IMR-90 (cell line): ENCODE data around the gene GRB10. TPM values are rescaled to one million over a fixed set of nuclear protein-coding genes. Genes with fewer than 3 reads are reported as not detected.

ENCODE experiments used
- ATAC-seq: fragments of 200-7000 bp; cut with Tn5 transposase; 2 replicates; pipeline ENCODE4 v1.9.1; 2020; ENCODE audit warnings: low read depth, mild to moderate bottlenecking, moderate library complexity
- BruUV-seq: library from RNA; stranded (reverse); fragments of 400-500 nt; replicated peaks from 2 replicates; lab custom pipeline; 2021; lab: Mats Ljungman, UMichigan
- CTCF ChIA-PET: fragments of 300-600 bp; formaldehyde crosslinking; extraction: SDS; loops from one replicate; lab custom pipeline; 2021; ENCODE audit warnings: antibody characterized with exemption; lab: Yijun Ruan, JAX
- POLR2A ChIA-PET: fragments of 300-600 bp; sonication (Branson Sonifier 250); formaldehyde crosslinking; loops from one replicate; lab custom pipeline; 2022; ENCODE audit warnings: antibody characterized with exemption; ENCODE audit not compliant: unreplicated experiment; lab: Charles Lee
- DNase-seq: peaks from one replicate; pipeline ENCODE4 v3.0.0; 2013
- H2AFZ ChIP-seq: replicated peaks from 2 replicates; pipeline ENCODE3; 2013; ENCODE audit warnings: low read length, mild to moderate bottlenecking; ENCODE audit not compliant: poor library complexity
- H2AK5ac ChIP-seq: 2 replicates; pipeline ENCODE4 v1.6.1; 2013; ENCODE audit warnings: low read depth, low read length, inconsistent platforms
- H2AK9ac ChIP-seq: replicated peaks from 2 replicates; pipeline ENCODE3; 2013; ENCODE audit warnings: mild to moderate bottlenecking, low read depth, low read length, moderate library complexity; ENCODE audit not compliant: poor library complexity
- H2BK120ac ChIP-seq: 2 replicates; pipeline ENCODE4 v1.6.1; 2013; ENCODE audit warnings: low read depth, low read length, inconsistent platforms
- H2BK15ac ChIP-seq: 3 replicates; pipeline ENCODE4 v1.6.1; 2013; ENCODE audit warnings: low read depth, low read length, inconsistent platforms
- H2BK20ac ChIP-seq: 2 replicates; pipeline ENCODE4 v1.6.1; 2013; ENCODE audit warnings: low read depth, mild to moderate bottlenecking, inconsistent platforms, low read length, moderate library complexity
- H2BK5ac ChIP-seq: 2 replicates; pipeline ENCODE4 v1.6.1; 2013; ENCODE audit warnings: mild to moderate bottlenecking, low read depth, low read length, inconsistent platforms; ENCODE audit not compliant: poor library complexity, severe bottlenecking
- H3K14ac ChIP-seq: replicated peaks from 2 replicates; pipeline ENCODE4 v1.6.1; 2013; ENCODE audit warnings: low read depth, low read length, inconsistent platforms
- H3K18ac ChIP-seq: 2 replicates; pipeline ENCODE4 v1.6.1; 2013; ENCODE audit warnings: low read depth, low read length, control low read depth
- H3K23ac ChIP-seq: 2 replicates; pipeline ENCODE4 v1.6.1; 2013; ENCODE audit warnings: low read depth, low read length, inconsistent platforms
- H3K27ac ChIP-seq: 2 replicates; pipeline ENCODE4 v1.5.1; 2013; ENCODE audit warnings: mild to moderate bottlenecking, control low read depth, low read length; ENCODE audit not compliant: insufficient read depth
- H3K27me3 ChIP-seq: 2 replicates; pipeline ENCODE4 v1.6.1; 2013; ENCODE audit warnings: low read length; ENCODE audit not compliant: control insufficient read depth, insufficient read depth
- H3K36me3 ChIP-seq: 2 replicates; pipeline ENCODE4 v1.6.1; 2013; ENCODE audit warnings: low read length, mixed read lengths; ENCODE audit not compliant: control insufficient read depth, insufficient read depth
- H3K4ac ChIP-seq: 2 replicates; pipeline ENCODE4 v1.6.1; 2013; ENCODE audit warnings: low read depth, low read length, inconsistent platforms
- H3K4me1 ChIP-seq: 2 replicates; pipeline ENCODE4 v1.6.1; 2013; ENCODE audit warnings: low read length, mixed read lengths; ENCODE audit not compliant: control insufficient read depth, insufficient read depth
- H3K4me2 ChIP-seq: 2 replicates; pipeline ENCODE4 v1.6.1; 2013; ENCODE audit warnings: low read depth, mild to moderate bottlenecking, control low read depth, low read length, moderate library complexity
- H3K4me3 ChIP-seq: 2 replicates; pipeline ENCODE4 v1.5.1; 2013; ENCODE audit warnings: low read depth, mild to moderate bottlenecking, control low read depth, low read length, moderate library complexity; ENCODE audit not compliant: insufficient read depth
- H3K56ac ChIP-seq: 2 replicates; pipeline ENCODE4 v1.6.1; 2013; ENCODE audit warnings: low read length, inconsistent platforms; ENCODE audit not compliant: insufficient read depth; ENCODE audit errors: extremely low read depth
- H3K79me1 ChIP-seq, 2 experiments: 2 replicates each; pipeline ENCODE4 v1.6.1; 2013; ENCODE audit warnings: low read length in 2 of 2, inconsistent platforms in 1 of 2, low read depth in 1 of 2
- H3K9ac ChIP-seq: 2 replicates; pipeline ENCODE4 v1.6.1; 2013; ENCODE audit warnings: low read depth, low read length, control low read depth
- H3K9me1 ChIP-seq: 2 replicates; pipeline ENCODE4 v1.6.1; 2013; ENCODE audit warnings: low read length, inconsistent platforms; ENCODE audit not compliant: insufficient read depth
- H3K9me3 ChIP-seq: 2 replicates; pipeline ENCODE4 v1.6.1; 2013; ENCODE audit warnings: low read length; ENCODE audit not compliant: control insufficient read depth, insufficient read depth
- H4K20me1 ChIP-seq: 2 replicates; pipeline ENCODE4 v1.6.1; 2013; ENCODE audit warnings: low read length, inconsistent platforms; ENCODE audit not compliant: insufficient read depth
- H4K5ac ChIP-seq: 2 replicates; pipeline ENCODE4 v1.6.1; 2013; ENCODE audit warnings: mild to moderate bottlenecking, low read depth, low read length, control low read depth
- H4K8ac ChIP-seq, 2 experiments: 2 replicates each; pipeline ENCODE4 v1.6.1; 2013; ENCODE audit warnings: low read depth in 2 of 2, low read length in 2 of 2, control low read depth in 1 of 2, inconsistent platforms in 1 of 2
- H4K91ac ChIP-seq: 2 replicates; pipeline ENCODE4 v1.6.1; 2013; ENCODE audit warnings: low read depth, low read length, inconsistent platforms; ENCODE audit not compliant: insufficient read depth
- BHLHE40 ChIP-seq: fragments of 150-350 bp; IDR thresholded peaks from 2 replicates; pipeline ENCODE4 v1.6.1; 2016; ENCODE audit warnings: mild to moderate bottlenecking, low read depth, low read length
- CEBPB ChIP-seq: IDR thresholded peaks from 2 replicates; pipeline ENCODE4 v1.6.1; 2012; ENCODE audit warnings: low read depth, low read length, improper control_type of control experiment
- CHD1 ChIP-seq: IDR thresholded peaks from 2 replicates; pipeline ENCODE4 v1.6.1; 2012; ENCODE audit warnings: low read depth, low read length, improper control_type of control experiment
- CTCF ChIP-seq: conservative IDR thresholded peaks from 2 replicates; pipeline ENCODE4 v1.5.1; 2012; ENCODE audit warnings: mild to moderate bottlenecking, low read depth, low read length, improper control_type of control experiment
- ELK1 ChIP-seq: fragments of 150-350 bp; IDR thresholded peaks from 2 replicates; pipeline ENCODE4 v1.6.1; 2016; ENCODE audit warnings: low read depth, mild to moderate bottlenecking, low read length, moderate library complexity, borderline replicate concordance
- FOS ChIP-seq: fragments of 150-350 bp; IDR thresholded peaks from 2 replicates; pipeline ENCODE4 v1.6.1; 2016; ENCODE audit warnings: low read depth, low read length
- MAFK ChIP-seq: IDR thresholded peaks from 2 replicates; pipeline ENCODE4 v1.6.1; 2012; ENCODE audit warnings: low read depth, low read length, improper control_type of control experiment
- MAZ ChIP-seq: IDR thresholded peaks from 2 replicates; pipeline ENCODE4 v1.6.1; 2012; ENCODE audit warnings: low read depth, mild to moderate bottlenecking, low read length, improper control_type of control experiment, moderate library complexity, borderline replicate concordance
- MXI1 ChIP-seq: IDR thresholded peaks from 2 replicates; pipeline ENCODE4 v1.6.1; 2012; ENCODE audit warnings: low read depth, mild to moderate bottlenecking, low read length, moderate library complexity, borderline replicate concordance
- NFE2L2 ChIP-seq: fragments of 150-350 bp; IDR thresholded peaks from 2 replicates; pipeline ENCODE4 v1.6.1; 2016; ENCODE audit warnings: low read depth, mild to moderate bottlenecking, low read length
- POLR2A ChIP-seq: IDR thresholded peaks from 2 replicates; pipeline ENCODE4 v1.6.1; 2012; ENCODE audit warnings: mild to moderate bottlenecking, low read depth, low read length
- RAD21 ChIP-seq: IDR thresholded peaks from 2 replicates; pipeline ENCODE4 v1.6.1; 2012; ENCODE audit warnings: low read length, improper control_type of control experiment
- RCOR1 ChIP-seq: IDR thresholded peaks from 2 replicates; pipeline ENCODE4 v1.6.1; 2012; ENCODE audit warnings: mild to moderate bottlenecking, low read length, improper control_type of control experiment; ENCODE audit not compliant: insufficient replicate concordance
- RFX5 ChIP-seq: IDR thresholded peaks from 2 replicates; pipeline ENCODE4 v1.8.0; 2012; ENCODE audit warnings: low read depth, mild to moderate bottlenecking, low read length, moderate library complexity
- SMC3 ChIP-seq: fragments of 150-350 bp; IDR thresholded peaks from 2 replicates; pipeline ENCODE4 v1.6.1; 2016; ENCODE audit warnings: low read depth, mild to moderate bottlenecking, antibody characterized with exemption, low read length, moderate library complexity
- WGBS, 2 experiments: methylation state at CpG; one replicate each; pipeline versions ENCODE4 v1.1.5 to v1.1.7; 2013; ENCODE audit warnings: missing lambda C conversion rate in 2 of 2; ENCODE audit not compliant: insufficient read length in 1 of 2; ENCODE audit errors: extremely low coverage in 2 of 2; 5-methylcytosine and 5-hydroxymethylcytosine counted together
- dilution Hi-C: fragments of 300-500 bp; cut with HindIII; formaldehyde crosslinking; loops from one replicate; pipeline ENCODE4 v1.14.3; 2018; ENCODE audit warnings: low sequenced_read_pairs; ENCODE audit not compliant: unreplicated experiment
- in situ Hi-C: fragments of 300-500 bp; cut with MboI; formaldehyde crosslinking; loops from 3 replicates; pipeline ENCODE4 v1.14.3; 2019; ENCODE audit warnings: low sequenced_read_pairs, inconsistent platforms, mixed read lengths
- intact Hi-C: fragments of 100-400 bp; cut with micrococcal nuclease; formaldehyde crosslinking; loops from 2 replicates; pipeline ENCODE4 v1.10.0; 2022
- polyA plus RNA-seq, 3 experiments: library from polyadenylated mRNA; depleted of rRNA; stranded (reverse); fragments of >200 nt; gene quantifications; 2 replicates each; pipeline ENCODE4 v1.2.3, GENCODE V29; 2012; ENCODE audit warnings: low replicate concordance in 1 of 3
- total RNA-seq: library from RNA; depleted of rRNA; stranded (reverse); fragments of >200 nt; gene quantifications from 2 replicates; pipeline ENCODE4 v1.2.3, GENCODE V29; 2012
- TF ChIP-seq, protein P1 (sequence below): fragments of 150-350 bp; IDR thresholded peaks from 2 replicates; pipeline ENCODE4 v1.6.1; 2017; ENCODE audit warnings: mild to moderate bottlenecking, antibody characterized with exemption, low read length, low read depth

Gene GRB10
- total and polyA plus RNA-seq, 2 of the 4 experiments (the other 2 are of a cell fraction) = 6.3 to 15.1 TPM

DNA sequence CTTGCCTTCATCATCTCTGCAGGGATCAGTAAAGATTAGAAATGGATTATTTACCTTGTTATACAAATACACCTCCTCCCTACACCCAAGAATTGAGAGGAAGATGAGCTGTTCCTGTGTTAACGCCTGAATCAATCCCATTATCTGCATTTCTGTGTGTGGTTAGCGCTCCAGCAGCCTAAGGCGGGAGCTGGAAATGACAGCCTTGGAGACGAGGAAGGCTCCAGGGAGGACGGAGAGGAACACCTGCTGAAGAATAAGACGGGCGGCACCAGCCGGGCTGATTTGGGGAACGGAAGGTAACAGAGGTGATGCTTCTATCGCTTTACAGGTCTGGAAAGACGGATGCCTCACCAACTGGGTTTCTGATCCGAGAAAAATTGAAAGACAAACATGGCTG lies 183.3 kb downstream of the GRB10 start:
- DNase-seq = no peak
- no peak overlapping the region for H2AK9ac ChIP-seq
- H3K4ac ChIP-seq = no peak overlapping the region
- H3K56ac ChIP-seq = no peak overlapping the region
- H3K23ac ChIP-seq = no peak overlapping the region
- no peak overlapping the region for H4K8ac ChIP-seq
- in situ Hi-C loops = no loop called here
- no peak overlapping the region for H3K4me3 ChIP-seq
- H4K91ac ChIP-seq = no peak overlapping the region
- no peak overlapping the region for H2BK5ac ChIP-seq
- H2BK20ac ChIP-seq = no peak overlapping the region
- H3K9me3 ChIP-seq = no peaks in the 10 kb centered on the region
- peaks cover 2% of the 10 kb centered on the region; the same call in 1 of the 2 replicates for H3K9me1 ChIP-seq
- BruUV-seq = no TSS peak
- H3K9ac ChIP-seq = no peak overlapping the region
- no peak overlapping the region for H4K5ac ChIP-seq
- intact Hi-C loops = no loop called here
- no peak overlapping the region for H2AK5ac ChIP-seq
- no peak overlapping the region for H3K18ac ChIP-seq
- WGBS, 2 experiments = 92% methylated on average over 7 of the region's 12 CpGs; no CpG with 5 or more reads in 1 of the 2 experiments
- TF ChIP-seq MAFK (no peak), CEBPB (no peak), FOS (no peak), CHD1 (no peak), POLR2A (no peak), BHLHE40 (no peak), SMC3 (no peak), RAD21 (no peak), NFE2L2 (no peak), ELK1 (no peak), MXI1 (no peak), MAZ (no peak), RCOR1 (no peak), RFX5 (no peak), CTCF (no peak)
- TF ChIP-seq, protein P1, sequence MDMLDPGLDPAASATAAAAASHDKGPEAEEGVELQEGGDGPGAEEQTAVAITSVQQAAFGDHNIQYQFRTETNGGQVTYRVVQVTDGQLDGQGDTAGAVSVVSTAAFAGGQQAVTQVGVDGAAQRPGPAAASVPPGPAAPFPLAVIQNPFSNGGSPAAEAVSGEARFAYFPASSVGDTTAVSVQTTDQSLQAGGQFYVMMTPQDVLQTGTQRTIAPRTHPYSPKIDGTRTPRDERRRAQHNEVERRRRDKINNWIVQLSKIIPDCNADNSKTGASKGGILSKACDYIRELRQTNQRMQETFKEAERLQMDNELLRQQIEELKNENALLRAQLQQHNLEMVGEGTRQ = no peak
- no peak overlapping the region for H3K14ac ChIP-seq
- H3K4me2 ChIP-seq = no peak overlapping the region
- ChIA-PET POLR2A (no interaction called here), CTCF (no interaction called here)
- no peaks in the 10 kb centered on the region for H3K27me3 ChIP-seq
- H2BK15ac ChIP-seq = no peak overlapping the region
- H3K27ac ChIP-seq = no peak overlapping the region
- dilution Hi-C loops = no loop called here
- no peaks in the 10 kb centered on the region for H3K79me1 ChIP-seq
- H2BK120ac ChIP-seq = no peak overlapping the region
- H4K20me1 ChIP-seq = no peaks in the 10 kb centered on the region; the same call in 1 of the 2 replicates
- H3K4me1 ChIP-seq = no peaks in the 10 kb centered on the region
- no peak overlapping the region for H2AFZ ChIP-seq
- ATAC-seq = no peak
- H3K36me3 ChIP-seq = peaks cover 29% of the 10 kb centered on the region
